CD14-positive monocyte (primary cell): ENCODE measurements around the gene KIAA1549. TPM values are rescaled to one million over a fixed set of nuclear protein-coding genes. Genes with fewer than 3 reads are reported as not detected.

Experiments
- DNase-seq, 3 donors: peaks; one replicate each; pipeline ENCODE4 v3.0.0-alpha.2; 2011 to 2022
- H2AFZ ChIP-seq: 2 replicates; pipeline ENCODE4 v1.6.0; 2012; ENCODE audit warnings: mild to moderate bottlenecking, low read depth, low read length, inconsistent platforms; ENCODE audit not compliant: insufficient read depth, poor library complexity, severe bottlenecking
- H3K27ac ChIP-seq, 2 donors: 1 replicate in 1 of 2; 2 replicates in 1 of 2; pipeline ENCODE4 v1.5.1; 2012 to 2013; ENCODE audit warnings: low read length in 2 of 2, control low read depth in 1 of 2, inconsistent platforms in 1 of 2, low read depth in 1 of 2, mild to moderate bottlenecking in 1 of 2
- H3K27me3 ChIP-seq, 2 donors: one replicate each; pipeline versions ENCODE4 v1.6.0 to v1.6.1; 2011 to 2013; ENCODE audit warnings: low read length in 2 of 2; ENCODE audit not compliant: control insufficient read depth in 2 of 2, insufficient read depth in 2 of 2
- H3K36me3 ChIP-seq, 2 donors: replicated peaks in 1 of 2; 1 replicate in 1 of 2; 2 replicates in 1 of 2; pipeline versions ENCODE4 v1.5.1 to v1.6.1; 2012 to 2013; ENCODE audit warnings: low read length in 2 of 2, control low read depth in 1 of 2, inconsistent platforms in 1 of 2, mild to moderate bottlenecking in 1 of 2; ENCODE audit not compliant: insufficient read depth in 2 of 2, control insufficient read depth in 1 of 2
- H3K4me1 ChIP-seq, 2 donors: 1 replicate in 1 of 2; 2 replicates in 1 of 2; pipeline versions ENCODE4 v1.5.1 to v1.6.1; 2012 to 2013; ENCODE audit warnings: low read length in 2 of 2, control low read depth in 1 of 2, inconsistent platforms in 1 of 2, mild to moderate bottlenecking in 1 of 2, moderate library complexity in 1 of 2; ENCODE audit not compliant: insufficient read depth in 2 of 2, control insufficient read depth in 1 of 2
- H3K4me2 ChIP-seq: replicated peaks from 2 replicates; pipeline ENCODE3; 2012; ENCODE audit warnings: low read length, moderate library complexity, mild to moderate bottlenecking; ENCODE audit not compliant: poor library complexity, severe bottlenecking; ENCODE audit errors: extremely low read depth
- H3K4me3 ChIP-seq, 3 experiments: fragments of 200-600 bp in 1 of 3; sonication (generic) in 1 of 3; replicated peaks in 1 of 3; 1 replicate in 2 of 3; 2 replicates in 1 of 3; pipeline ENCODE4 v1.5.1; 2011 to 2013; ENCODE audit warnings: low read length in 3 of 3, mild to moderate bottlenecking in 3 of 3, control low read depth in 2 of 3, low read depth in 2 of 3, inconsistent platforms in 1 of 3, moderate library complexity in 1 of 3
- H3K79me2 ChIP-seq: 2 replicates; pipeline ENCODE4 v1.6.0; 2012; ENCODE audit warnings: mild to moderate bottlenecking, control low read depth, inconsistent platforms, low read length, moderate library complexity; ENCODE audit not compliant: insufficient read depth
- H3K9ac ChIP-seq: 2 replicates; pipeline ENCODE4 v1.6.0; 2017; ENCODE audit warnings: low read length, mild to moderate bottlenecking; ENCODE audit not compliant: insufficient read depth, poor library complexity, severe bottlenecking
- H3K9me3 ChIP-seq, 2 donors: replicated peaks in 1 of 2; 1 replicate in 1 of 2; 2 replicates in 1 of 2; pipeline versions ENCODE4 v1.5.1 to v1.6.1; 2012 to 2013; ENCODE audit warnings: low read length in 2 of 2, control low read depth in 1 of 2; ENCODE audit not compliant: control insufficient read depth in 1 of 2, insufficient read depth in 1 of 2
- H4K20me1 ChIP-seq: 2 replicates; pipeline ENCODE4 v1.6.0; 2012; ENCODE audit warnings: mild to moderate bottlenecking, low read length, control low read depth, moderate library complexity; ENCODE audit not compliant: insufficient read depth
- H3K27ac Mint-ChIP-seq, 7 donors: one replicate each; pipeline ENCODE4 v1.8.0; 2020; ENCODE audit warnings: mild to moderate bottlenecking in 7 of 7, mixed read lengths in 7 of 7, moderate library complexity in 6 of 7, inconsistent platforms in 2 of 7
- H3K27me3 Mint-ChIP-seq, 3 donors: one replicate each; pipeline ENCODE4 v1.8.0; 2021 to 2022; ENCODE audit warnings: low read depth in 3 of 3, mild to moderate bottlenecking in 3 of 3, mixed read lengths in 3 of 3, moderate library complexity in 3 of 3, inconsistent platforms in 1 of 3
- H3K36me3 Mint-ChIP-seq, 2 donors: one replicate each; pipeline ENCODE4 v1.8.0; 2020; ENCODE audit warnings: mixed read lengths in 2 of 2, inconsistent platforms in 1 of 2, mild to moderate bottlenecking in 1 of 2
- H3K4me1 Mint-ChIP-seq: one replicate; pipeline ENCODE4 v1.8.0; 2020; ENCODE audit warnings: mild to moderate bottlenecking, mixed read lengths
- H3K4me3 Mint-ChIP-seq, 2 donors: one replicate each; pipeline ENCODE4 v1.8.0; 2020; ENCODE audit warnings: mild to moderate bottlenecking in 2 of 2, mixed read lengths in 2 of 2, moderate library complexity in 1 of 2
- H3K9me3 Mint-ChIP-seq, 7 donors: one replicate each; pipeline ENCODE4 v1.8.0; 2020 to 2022; ENCODE audit warnings: mixed read lengths in 7 of 7, mild to moderate bottlenecking in 6 of 7, moderate library complexity in 6 of 7, inconsistent platforms in 2 of 7
- CTCF ChIP-seq: fragments of 200-600 bp; IDR thresholded peaks from one replicate; pipeline ENCODE4 v1.8.0; 2022; ENCODE audit warnings: antibody characterized with exemption, mild to moderate bottlenecking
- WGBS: methylation state at CpG from one replicate; pipeline ENCODE4 v1.1.5; 2013; ENCODE audit warnings: missing lambda C conversion rate; ENCODE audit not compliant: insufficient coverage; 5-methylcytosine and 5-hydroxymethylcytosine counted together
- intact Hi-C, 2 donors: fragments of 100-400 bp; cut with micrococcal nuclease; formaldehyde crosslinking; loops; one replicate each; pipeline versions ENCODE4 v1.15.0 to v1.15.1; 2023
- polyA plus RNA-seq, 3 donors: library from polyadenylated mRNA; depleted of rRNA in 1 of 3; unstranded in 2 of 3; stranded (reverse) in 1 of 3; fragments of 300-500 nt in 2 of 3; fragments of >200 nt in 1 of 3; fragmentation: Illumina TruSeq in 2 of 3; gene quantifications; 1 replicate in 2 of 3; 2 replicates in 1 of 3; pipeline ENCODE4 v1.2.3, GENCODE V29; 2012 to 2021

KIAA1549 gene
- polyA plus RNA-seq, 3 donors, result 0.03 TPM; not detected in 1

GRCh38 chr7:138900035-138900828 is 81.0 kb downstream of the KIAA1549 start:
- H3K27me3 Mint-ChIP-seq, result peaks cover 0 to 3% (median 0%) of the 10 kb centered on the region in 3 donors
- Histone ChIP-seq H3K4me2 (no peak overlapping the region), H3K4me1 (peaks cover 0 to 7% of the 10 kb centered on the region in 2 donors), H3K79me2 (no peaks in the 10 kb centered on the region), H3K9me3 (no peaks in the 10 kb centered on the region), H3K27me3 (no peaks in the 10 kb centered on the region), H3K36me3 (no peaks in the 10 kb centered on the region), H3K9ac (no peak overlapping the region), H2AFZ (no peak overlapping the region), H3K4me3 (no peak overlapping the region), H4K20me1 (no peaks in the 10 kb centered on the region), H3K27ac (no peak overlapping the region)
- TF ChIP-seq CTCF, result no peak
- 76% methylated on average over 6 of the region's 12 CpGs for WGBS
- peaks cover 0 to 3% (median 0%) of the 10 kb centered on the region in 7 donors for H3K9me3 Mint-ChIP-seq
- no peak for DNase-seq
- no peak overlapping the region for H3K4me3 Mint-ChIP-seq
- intact Hi-C loops, result no loop called here
- H3K36me3 Mint-ChIP-seq, result no peaks in the 10 kb centered on the region
- peaks cover 7% of the 10 kb centered on the region for H3K4me1 Mint-ChIP-seq
- H3K27ac Mint-ChIP-seq, result no peak overlapping the region

- peaks cover 0 to 2% (median 0%) of the 10 kb centered on the region in 3 donors for H3K27me3 Mint-ChIP-seq
- peaks cover 0 to 3% (median 0%) of the 10 kb centered on the region in 7 donors for H3K9me3 Mint-ChIP-seq
- H3K4me3 Mint-ChIP-seq, result no peak overlapping the region
Measured at GRCh38 chr7:138898802-138899201, 82.4 kb downstream of the KIAA1549 start.

More at GRCh38 chr7:138898802-138899201, 82.4 kb downstream of the KIAA1549 start:
- Histone ChIP-seq H3K27me3 (no peaks in the 10 kb centered on the region), H3K27ac (no peak overlapping the region), H3K9ac (no peak overlapping the region), H3K36me3 (no peaks in the 10 kb centered on the region), H3K4me1 (peaks cover 0 to 7% of the 10 kb centered on the region in 2 donors), H3K4me3 (no peak overlapping the region), H3K9me3 (no peaks in the 10 kb centered on the region), H2AFZ (no peak overlapping the region), H4K20me1 (no peaks in the 10 kb centered on the region), H3K4me2 (no peak overlapping the region), H3K79me2 (no peaks in the 10 kb centered on the region)
- Mint-ChIP-seq H3K27ac (no peak overlapping the region), H3K36me3 (no peaks in the 10 kb centered on the region), H3K4me1 (peaks cover 7% of the 10 kb centered on the region)
- no peak for TF ChIP-seq CTCF
- WGBS, result 83% methylated on average over 8 of the region's 8 CpGs
- intact Hi-C loops, result no loop called here
- no peak for DNase-seq
